Midbrain (tissue), 1 donor: ENCODE measurements around the gene SATB2.

Experiments used
- DNase-seq: peaks from one replicate; lab custom pipeline; 2025; lab: John Stamatoyannopoulos, UW

The SATB2 gene

GRCh38 chr2:199257261-199258224 is 200.2 kb downstream of the SATB2 start:
- no peak for DNase-seq

- DNase-seq: no peak
These were observed 227.6 kb downstream of the SATB2 start for GRCh38 chr2:199230091-199230490.

GRCh38 chr2:199228887-199229819 is 228.6 kb downstream of the SATB2 start:
- no peak for DNase-seq

GRCh38 chr2:199223791-199224190 is 233.9 kb downstream of the SATB2 start:
- no peak for DNase-seq

- DNase-seq: no peak
These were observed 236.8 kb downstream of the SATB2 start for GRCh38 chr2:199220920-199221319.

GRCh38 chr2:199219551-199219950 is 238.2 kb downstream of the SATB2 start:
- DNase-seq: no peak
